Stimulated activated CD4-positive, alpha-beta T cell treated with anti-CD3 and anti-CD28 coated beads, Interleukin-4, amount 100 ng/mL, for 4 hours (primary cell): ENCODE data around the gene ATP4B.

Experiments
- DNase-seq, 2 experiments: peaks; one replicate each; pipeline ENCODE4 v3.0.0-alpha.2; 2020

ATP4B gene

GRCh38 chr13:113657851-113658741, at the start of gene ATP4B:
Gene ATP4B, minus strand, starts transcription at chr13:113658198. Its CDS starts 54 bp downstream, at chr13:113658144.
- no peak for DNase-seq

- no peak for DNase-seq
Measured at GRCh38 chr13:113672002-113672651, 14.1 kb upstream of the ATP4B start.

GRCh38 chr13:113671066-113672001, 13.3 kb upstream of the ATP4B start:
- no peak for DNase-seq

GRCh38 chr13:113670541-113670940, 12.5 kb upstream of the ATP4B start:
- no peak for DNase-seq

GRCh38 chr13:113669755-113670341, 11.8 kb upstream of the ATP4B start:
- no peak for DNase-seq

GRCh38 chr13:113669231-113669754, 11.3 kb upstream of the ATP4B start:
- no peak for DNase-seq

GRCh38 chr13:113668491-113668971, 10.5 kb upstream of the ATP4B start:
- DNase-seq: no peak

GRCh38 chr13:113667771-113668490, 9.9 kb upstream of the ATP4B start:
- DNase-seq: no peak

- DNase-seq: no peak
Measured at GRCh38 chr13:113666951-113667701, 9.1 kb upstream of the ATP4B start, which contains the start of gene GRK1. Gene GRK1, plus strand, starts transcription at chr13:113667219. Its CDS starts 168 bp downstream, at chr13:113667387.

- DNase-seq: no peak
Measured at GRCh38 chr13:113666329-113666670, 8.3 kb upstream of the ATP4B start.

- no peak for DNase-seq
Measured at GRCh38 chr13:113665597-113666328, 7.8 kb upstream of the ATP4B start.

- no peak for DNase-seq
Measured at GRCh38 chr13:113664751-113665596, 7.0 kb upstream of the ATP4B start.

GRCh38 chr13:113663934-113664333, 5.9 kb upstream of the ATP4B start:
- no peak for DNase-seq

- DNase-seq: no peak
Measured at GRCh38 chr13:113661509-113661908, 3.5 kb upstream of the ATP4B start.

- DNase-seq: no peak
Measured at GRCh38 chr13:113660066-113660465, 2.1 kb upstream of the ATP4B start.

GRCh38 chr13:113659337-113659736, 1.3 kb upstream of the ATP4B start:
- DNase-seq: no peak

- DNase-seq: no peak
Measured at GRCh38 chr13:113658836-113659235, 838 bp upstream of the ATP4B start.

GRCh38 chr13:113656831-113657671, 947 bp downstream of the ATP4B start:
- DNase-seq: no peak
